CD8-positive, alpha-beta memory T cell (primary cell): ENCODE results near the gene ZNF473. TPM values are rescaled to one million over a fixed set of nuclear protein-coding genes. Genes with fewer than 3 reads are reported as not detected.
A peak's percentile ranks its signal among the peaks of the same experiment; 100 is the strongest.
"Not testable (repeated sequence)": the region's sequence is repeated elsewhere in the genome, so short reads cannot be mapped to it uniquely, and the experiment has no call there.

ENCODE experiments used
- CTCF ChIA-PET: fragments of 350-600 bp; sonication (Branson Sonifier 250); formaldehyde crosslinking; loops from one replicate; lab custom pipeline; 2021; ENCODE audit warnings: antibody characterized with exemption; lab: Charles Lee
- POLR2A ChIA-PET: fragments of 350-600 bp; sonication (Branson Sonifier 250); formaldehyde crosslinking; loops from one replicate; lab custom pipeline; 2021; ENCODE audit warnings: antibody characterized with exemption; lab: Charles Lee
- DNase-seq, 5 donors: peaks; one replicate each; pipeline versions ENCODE4 v3.0.0 to v3.0.0-alpha.2; 2020 to 2022; ENCODE audit warnings: mixed read lengths in 1 of 5
- H3K27ac ChIP-seq: one replicate; pipeline ENCODE4 v1.7.0; 2013; ENCODE audit warnings: low read depth, mild to moderate bottlenecking, low read length, moderate library complexity
- H3K27me3 ChIP-seq: 2 replicates; pipeline ENCODE4 v1.7.0; 2013; ENCODE audit warnings: low read length, mild to moderate bottlenecking; ENCODE audit not compliant: insufficient read depth, poor library complexity, severe bottlenecking
- H3K36me3 ChIP-seq: 2 replicates; pipeline ENCODE4 v1.7.0; 2013; ENCODE audit warnings: mild to moderate bottlenecking, low read length, moderate library complexity; ENCODE audit not compliant: insufficient read depth
- H3K4me1 ChIP-seq: 2 replicates; pipeline ENCODE4 v1.7.0; 2013; ENCODE audit warnings: mild to moderate bottlenecking, low read length, moderate library complexity; ENCODE audit not compliant: insufficient read depth
- H3K4me3 ChIP-seq: 2 replicates; pipeline ENCODE4 v1.7.0; 2013; ENCODE audit warnings: mild to moderate bottlenecking, low read length
- H3K9me3 ChIP-seq: 2 replicates; pipeline ENCODE4 v1.7.0; 2013; ENCODE audit warnings: mild to moderate bottlenecking, low read length
- H3K27ac Mint-ChIP-seq, 8 donors: one replicate each; pipeline ENCODE4 v1.8.0; 2020 to 2021; ENCODE audit warnings: mixed read lengths in 8 of 8, mild to moderate bottlenecking in 6 of 8, inconsistent platforms in 3 of 8, moderate library complexity in 3 of 8
- H3K27me3 Mint-ChIP-seq, 2 donors: one replicate each; pipeline ENCODE4 v1.8.0; 2020 to 2021; ENCODE audit warnings: mixed read lengths in 2 of 2, mild to moderate bottlenecking in 1 of 2, moderate library complexity in 1 of 2
- H3K36me3 Mint-ChIP-seq, 3 donors: one replicate each; pipeline ENCODE4 v1.8.0; 2020 to 2021; ENCODE audit warnings: mixed read lengths in 3 of 3, inconsistent platforms in 1 of 3, mild to moderate bottlenecking in 1 of 3
- H3K4me1 Mint-ChIP-seq, 3 donors: one replicate each; pipeline ENCODE4 v1.8.0; 2020 to 2021; ENCODE audit warnings: mixed read lengths in 3 of 3, inconsistent platforms in 1 of 3, mild to moderate bottlenecking in 1 of 3
- H3K4me3 Mint-ChIP-seq, 7 donors: one replicate each; pipeline ENCODE4 v1.8.0; 2020 to 2021; ENCODE audit warnings: mixed read lengths in 7 of 7, mild to moderate bottlenecking in 6 of 7, moderate library complexity in 4 of 7, inconsistent platforms in 2 of 7
- H3K9me3 Mint-ChIP-seq, 5 donors: one replicate each; pipeline ENCODE4 v1.8.0; 2020 to 2022; ENCODE audit warnings: mixed read lengths in 5 of 5, mild to moderate bottlenecking in 3 of 5, moderate library complexity in 2 of 5, inconsistent platforms in 1 of 5
- polyA plus RNA-seq: library from polyadenylated mRNA; unstranded; fragments of 300-500 nt; fragmentation: Illumina TruSeq; gene quantifications from one replicate; pipeline ENCODE4 v1.2.3, GENCODE V29; 2021
- total RNA-seq, 2 experiments: library from RNA; stranded (reverse); gene quantifications; one replicate each; pipeline ENCODE4 v1.2.3, GENCODE V29; 2021

The ZNF473 gene
- total and polyA plus RNA-seq, 3 experiments from 2014 or later = 4.5 to 9.8 (median 8.5) TPM

GRCh38 chr19:50075644-50076372, 50.0 kb downstream of the ZNF473 start:
- POLR2A ChIA-PET, H3K4me1 ChIP-seq, H3K4me3 Mint-ChIP-seq, H3K27ac ChIP-seq, H3K9me3 ChIP-seq, H3K4me3 ChIP-seq, DNase-seq, H3K27me3 Mint-ChIP-seq, H3K27me3 ChIP-seq, H3K27ac Mint-ChIP-seq, H3K4me1 Mint-ChIP-seq, H3K36me3 Mint-ChIP-seq, H3K36me3 ChIP-seq, CTCF ChIA-PET, H3K9me3 Mint-ChIP-seq: not testable (repeated sequence)

DNA sequence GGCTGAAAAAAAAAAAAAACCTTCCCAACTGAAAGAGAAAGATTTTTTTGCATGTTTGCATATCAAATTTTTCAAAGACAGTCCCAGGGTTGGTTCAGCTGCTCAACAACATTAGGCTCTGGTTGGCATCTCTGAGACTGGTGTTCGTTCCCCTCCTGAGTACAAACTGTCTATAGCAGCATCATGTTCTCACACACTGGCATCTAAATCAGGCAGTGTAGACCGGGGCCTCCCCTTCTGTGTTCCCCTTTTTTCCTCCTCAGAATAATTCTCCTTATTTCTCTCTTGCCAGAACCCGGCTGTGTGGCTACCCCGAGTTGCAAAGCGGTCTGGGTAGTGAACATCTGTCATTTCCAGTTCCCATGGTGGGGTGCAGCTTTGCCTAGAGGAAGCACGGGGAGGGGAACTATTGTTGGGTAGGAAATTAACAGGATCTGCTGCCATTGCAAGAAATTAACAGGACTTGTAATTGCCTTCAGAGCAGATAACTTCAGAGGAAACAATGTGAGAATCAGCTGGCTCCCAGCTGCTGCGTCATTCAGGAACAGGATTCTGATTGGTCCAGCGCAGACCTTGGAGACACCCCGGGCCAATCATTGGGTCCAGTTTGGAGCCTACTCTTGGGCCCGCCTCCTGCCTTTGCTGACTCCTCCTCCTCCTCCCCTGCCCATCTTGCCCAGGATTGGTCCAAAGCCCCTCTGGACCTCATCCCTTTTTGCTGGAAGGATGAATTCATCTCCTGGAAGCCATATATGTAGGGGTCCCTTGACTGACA, 51.0 kb downstream of the ZNF473 start:
- H3K36me3 Mint-ChIP-seq, H3K4me3 Mint-ChIP-seq, H3K4me1 ChIP-seq, H3K27ac Mint-ChIP-seq, POLR2A ChIA-PET, H3K9me3 Mint-ChIP-seq, H3K4me3 ChIP-seq, H3K27me3 ChIP-seq, H3K27me3 Mint-ChIP-seq, CTCF ChIA-PET, H3K4me1 Mint-ChIP-seq, DNase-seq, H3K36me3 ChIP-seq, H3K27ac ChIP-seq, H3K9me3 ChIP-seq: not testable (repeated sequence)

DNA sequence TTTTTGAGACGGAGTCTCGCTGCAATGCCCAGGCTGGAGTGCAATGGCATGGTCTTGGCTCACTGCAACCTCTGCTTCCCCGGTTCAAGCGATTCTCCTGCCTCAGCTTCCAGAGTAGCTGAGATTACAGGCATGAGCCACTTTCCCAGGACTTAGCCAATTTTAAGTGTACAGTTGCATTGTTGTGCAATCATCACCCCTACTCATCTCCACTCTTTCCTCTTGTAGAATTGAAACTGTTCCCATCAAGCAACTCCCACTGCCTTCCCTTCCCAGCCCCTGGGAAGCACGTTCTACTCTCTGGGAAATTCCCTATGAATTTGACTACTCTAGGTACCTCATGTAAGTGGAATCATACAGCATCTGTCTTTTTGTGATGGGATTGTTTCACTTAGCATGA, 53.2 kb downstream of the ZNF473 start:
- H3K4me3 Mint-ChIP-seq, DNase-seq, H3K9me3 Mint-ChIP-seq, H3K27me3 Mint-ChIP-seq, CTCF ChIA-PET, H3K4me1 ChIP-seq, H3K9me3 ChIP-seq, H3K27ac Mint-ChIP-seq, H3K36me3 ChIP-seq, H3K4me1 Mint-ChIP-seq, H3K27ac ChIP-seq, H3K36me3 Mint-ChIP-seq, H3K4me3 ChIP-seq, POLR2A ChIA-PET, H3K27me3 ChIP-seq: not testable (repeated sequence)

- H3K27ac ChIP-seq, DNase-seq, H3K27me3 Mint-ChIP-seq, H3K36me3 Mint-ChIP-seq, H3K4me3 Mint-ChIP-seq, H3K4me1 Mint-ChIP-seq, CTCF ChIA-PET, H3K36me3 ChIP-seq, H3K4me1 ChIP-seq, POLR2A ChIA-PET, H3K4me3 ChIP-seq, H3K9me3 ChIP-seq, H3K27me3 ChIP-seq, H3K9me3 Mint-ChIP-seq, H3K27ac Mint-ChIP-seq: not testable (repeated sequence)
These were observed 58.6 kb downstream of the ZNF473 start for GRCh38 chr19:50084440-50084839.

- H3K4me1 ChIP-seq, H3K27ac Mint-ChIP-seq, H3K9me3 Mint-ChIP-seq: not testable (repeated sequence)
These were observed 61.3 kb downstream of the ZNF473 start for GRCh38 chr19:50087153-50087552.

GRCh38 chr19:50090706-50091105, 64.9 kb downstream of the ZNF473 start:
- H3K36me3 Mint-ChIP-seq, H3K27ac ChIP-seq, H3K27me3 Mint-ChIP-seq, H3K9me3 Mint-ChIP-seq, H3K36me3 ChIP-seq, H3K4me1 ChIP-seq, H3K4me1 Mint-ChIP-seq, H3K9me3 ChIP-seq, CTCF ChIA-PET, POLR2A ChIA-PET, H3K27me3 ChIP-seq, H3K4me3 ChIP-seq: not testable (repeated sequence)
- peak in 1 of 5 donors; percentile 4 for DNase-seq
- Mint-ChIP-seq H3K27ac (peak overlapping the region in 1 of 8 donors; percentile 10), H3K4me3 (peak overlapping the region in 1 of 7 donors; percentile 4)

More at GRCh38 chr19:50087153-50087552, 61.3 kb downstream of the ZNF473 start:
- H3K4me3 ChIP-seq, H3K9me3 ChIP-seq, CTCF ChIA-PET, H3K27me3 Mint-ChIP-seq, H3K36me3 ChIP-seq, H3K4me3 Mint-ChIP-seq, H3K27ac ChIP-seq, H3K36me3 Mint-ChIP-seq, DNase-seq, H3K4me1 Mint-ChIP-seq, H3K27me3 ChIP-seq, POLR2A ChIA-PET: not testable (repeated sequence)

DNA sequence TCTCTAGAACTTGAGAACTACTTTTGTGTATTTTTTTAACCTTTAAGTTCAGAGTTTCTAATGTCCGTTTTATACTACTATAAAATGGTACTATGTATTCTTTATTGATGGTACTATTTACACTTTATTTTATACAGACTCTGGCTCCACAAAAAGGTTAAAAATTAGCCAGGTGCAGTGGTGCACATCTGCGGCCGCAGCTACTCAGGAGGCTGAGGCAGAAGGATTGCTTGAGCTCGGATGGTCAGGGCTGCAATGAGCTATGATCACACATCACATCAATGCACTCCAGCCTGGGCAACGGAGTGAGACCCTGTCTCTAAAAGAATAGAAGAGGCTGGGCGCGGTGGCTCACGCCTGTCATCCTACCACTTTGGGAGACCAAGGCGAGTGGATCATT, 66.0 kb downstream of the ZNF473 start:
- H3K27ac ChIP-seq, POLR2A ChIA-PET, H3K4me3 ChIP-seq, DNase-seq, H3K27me3 Mint-ChIP-seq, H3K4me1 Mint-ChIP-seq, H3K4me3 Mint-ChIP-seq, H3K9me3 Mint-ChIP-seq, H3K9me3 ChIP-seq, H3K4me1 ChIP-seq, H3K27ac Mint-ChIP-seq, H3K36me3 Mint-ChIP-seq, CTCF ChIA-PET, H3K36me3 ChIP-seq, H3K27me3 ChIP-seq: not testable (repeated sequence)

- H3K27ac Mint-ChIP-seq, CTCF ChIA-PET, DNase-seq, POLR2A ChIA-PET, H3K27ac ChIP-seq, H3K27me3 ChIP-seq, H3K36me3 ChIP-seq, H3K4me1 Mint-ChIP-seq, H3K9me3 Mint-ChIP-seq, H3K27me3 Mint-ChIP-seq, H3K4me1 ChIP-seq, H3K9me3 ChIP-seq, H3K4me3 Mint-ChIP-seq, H3K36me3 Mint-ChIP-seq, H3K4me3 ChIP-seq: not testable (repeated sequence)
These were observed 66.8 kb downstream of the ZNF473 start for GRCh38 chr19:50092597-50092996.
